Ectodermal cell (in vitro differentiated cells): Measurements from ENCODE around the gene SMYD1.

ENCODE experiments used
- H3K27ac ChIP-seq: 2 replicates; pipeline ENCODE4 v1.7.0; 2013; ENCODE audit warnings: mild to moderate bottlenecking, low read depth, low read length; ENCODE audit not compliant: insufficient read depth, poor library complexity, severe bottlenecking
- H3K27me3 ChIP-seq: 2 replicates; pipeline ENCODE4 v1.7.0; 2013; ENCODE audit warnings: mild to moderate bottlenecking, low read length; ENCODE audit not compliant: insufficient read depth, control insufficient read depth, poor library complexity, severe bottlenecking
- H3K36me3 ChIP-seq: one replicate; pipeline ENCODE4 v1.7.0; 2013; ENCODE audit warnings: low read length; ENCODE audit not compliant: control insufficient read depth, insufficient read depth
- H3K4me1 ChIP-seq: one replicate; pipeline ENCODE4 v1.7.0; 2013; ENCODE audit warnings: low read length; ENCODE audit not compliant: control insufficient read depth, insufficient read depth
- H3K4me3 ChIP-seq: 2 replicates; pipeline ENCODE4 v1.7.0; 2013; ENCODE audit warnings: low read depth, low read length, control low read depth; ENCODE audit not compliant: insufficient read depth
- H3K9me3 ChIP-seq: 2 replicates; pipeline ENCODE4 v1.7.0; 2013; ENCODE audit warnings: mild to moderate bottlenecking, low read length, moderate library complexity; ENCODE audit not compliant: control insufficient read depth
- WGBS, 2 experiments: methylation state at CpG; one replicate each; pipeline ENCODE4 v1.1.7; 2013; ENCODE audit warnings: missing lambda C conversion rate in 2 of 2; 5-methylcytosine and 5-hydroxymethylcytosine counted together

The SMYD1 gene

GRCh38 chr2:88116669-88117432 lies 49.2 kb downstream of the SMYD1 start:
- H3K4me3 ChIP-seq = no peak overlapping the region
- no peaks in the 10 kb centered on the region for H3K9me3 ChIP-seq
- H3K36me3 ChIP-seq = no peaks in the 10 kb centered on the region
- 89 to 91% methylated on average over 18 of the region's 18 CpGs for WGBS, 2 experiments
- no peaks in the 10 kb centered on the region for H3K27me3 ChIP-seq
- H3K27ac ChIP-seq = no peak overlapping the region
- no peaks in the 10 kb centered on the region for H3K4me1 ChIP-seq

- Histone ChIP-seq H3K4me1 (no peaks in the 10 kb centered on the region), H3K27me3 (no peaks in the 10 kb centered on the region), H3K36me3 (no peaks in the 10 kb centered on the region), H3K4me3 (no peak overlapping the region), H3K27ac (no peak overlapping the region), H3K9me3 (no peaks in the 10 kb centered on the region)
- 87 to 95% methylated on average over 4 of the region's 4 CpGs for WGBS, 2 experiments
Observed at GRCh38 chr2:88117973-88118372, 50.3 kb downstream of the SMYD1 start.

- Histone ChIP-seq H3K4me1 (no peaks in the 10 kb centered on the region), H3K27ac (no peak overlapping the region), H3K36me3 (no peaks in the 10 kb centered on the region), H3K9me3 (no peaks in the 10 kb centered on the region), H3K27me3 (no peaks in the 10 kb centered on the region), H3K4me3 (no peak overlapping the region)
- WGBS, 2 experiments = 94 to 95% methylated on average over 4 of the region's 4 CpGs
Observed at GRCh38 chr2:88121678-88122077, 54.1 kb downstream of the SMYD1 start.

- WGBS, 2 experiments = 92 to 93% methylated on average over 8 of the region's 8 CpGs
- Histone ChIP-seq H3K36me3 (no peaks in the 10 kb centered on the region), H3K4me1 (no peaks in the 10 kb centered on the region), H3K27ac (no peak overlapping the region), H3K9me3 (no peaks in the 10 kb centered on the region), H3K4me3 (no peak overlapping the region), H3K27me3 (no peaks in the 10 kb centered on the region)
Observed at GRCh38 chr2:88122141-88122884, 54.7 kb downstream of the SMYD1 start.

GRCh38 chr2:88123164-88123974 lies 55.7 kb downstream of the SMYD1 start:
- no peaks in the 10 kb centered on the region for H3K27me3 ChIP-seq
- no peaks in the 10 kb centered on the region for H3K36me3 ChIP-seq
- H3K9me3 ChIP-seq = no peaks in the 10 kb centered on the region
- no peak overlapping the region for H3K4me3 ChIP-seq
- H3K4me1 ChIP-seq = no peaks in the 10 kb centered on the region
- H3K27ac ChIP-seq = no peak overlapping the region
- WGBS, 2 experiments = 73 to 75% methylated on average over 5 of the region's 5 CpGs

GRCh38 chr2:88123975-88124917 lies 56.6 kb downstream of the SMYD1 start:
- no peak overlapping the region for H3K4me3 ChIP-seq
- no peaks in the 10 kb centered on the region for H3K36me3 ChIP-seq
- H3K27ac ChIP-seq = no peak overlapping the region
- 91 to 97% methylated on average over 9 of the region's 9 CpGs for WGBS, 2 experiments
- no peaks in the 10 kb centered on the region for H3K9me3 ChIP-seq
- no peaks in the 10 kb centered on the region for H3K27me3 ChIP-seq
- H3K4me1 ChIP-seq = no peaks in the 10 kb centered on the region

GRCh38 chr2:88125344-88125923 lies 57.8 kb downstream of the SMYD1 start:
- H3K4me3 ChIP-seq = no peak overlapping the region
- no peaks in the 10 kb centered on the region for H3K9me3 ChIP-seq
- H3K27me3 ChIP-seq = no peaks in the 10 kb centered on the region
- H3K36me3 ChIP-seq = no peaks in the 10 kb centered on the region
- H3K4me1 ChIP-seq = no peaks in the 10 kb centered on the region
- H3K27ac ChIP-seq = no peak overlapping the region
- WGBS, 2 experiments = 79 to 94% methylated on average over 2 to 3 of the region's 3 CpGs

GRCh38 chr2:88125924-88126771 lies 58.5 kb downstream of the SMYD1 start:
- Histone ChIP-seq H3K27ac (no peak overlapping the region), H3K4me1 (no peaks in the 10 kb centered on the region)

More at GRCh38 chr2:88125924-88126771, 58.5 kb downstream of the SMYD1 start:
- H3K27me3 ChIP-seq = no peaks in the 10 kb centered on the region
- H3K9me3 ChIP-seq = no peaks in the 10 kb centered on the region
- 90 to 92% methylated on average over 11 of the region's 11 CpGs for WGBS, 2 experiments
- H3K36me3 ChIP-seq = no peaks in the 10 kb centered on the region
- no peak overlapping the region for H3K4me3 ChIP-seq
